Esophagus squamous epithelium (tissue), 5 donors: ENCODE results near the gene RPUSD2. TPM values are rescaled to one million over a fixed set of nuclear protein-coding genes. Genes with fewer than 3 reads are reported as not detected.
"Not testable (repeated sequence)": the region's sequence is repeated elsewhere in the genome, so short reads cannot be mapped to it uniquely, and the experiment has no call there.

Source experiments
- DNase-seq: peaks from one replicate; lab custom pipeline; 2025; lab: John Stamatoyannopoulos, UW
- H3K27ac ChIP-seq, 4 donors: fragments of 200-600 bp; sonication (generic); one replicate each; pipeline ENCODE4 v1.5.1; 2016 to 2019; ENCODE audit warnings: mild to moderate bottlenecking in 1 of 4
- H3K27me3 ChIP-seq, 4 donors: fragments of 200-600 bp; sonication (generic); 1 replicate in 3 of 4; 2 replicates in 1 of 4; pipeline versions ENCODE4 v1.5.1 to v1.6.0; 2017 to 2021; ENCODE audit warnings: antibody characterized with exemption in 1 of 4
- H3K36me3 ChIP-seq, 3 donors: fragments of 200-600 bp; sonication (generic); one replicate each; pipeline ENCODE4 v1.5.1; 2016 to 2019
- H3K4me1 ChIP-seq, 3 donors: fragments of 200-600 bp; sonication (generic); one replicate each; pipeline ENCODE4 v1.5.1; 2017 to 2019
- H3K4me3 ChIP-seq, 4 donors: fragments of 200-600 bp; sonication (generic); 1 replicate in 3 of 4; 2 replicates in 1 of 4; pipeline ENCODE4 v1.5.1; 2016 to 2019; ENCODE audit warnings: mild to moderate bottlenecking in 2 of 4, moderate library complexity in 1 of 4
- H3K9me3 ChIP-seq, 3 donors: fragments of 200-600 bp; sonication (generic); one replicate each; pipeline ENCODE4 v1.5.1; 2016 to 2019
- POLR2A ChIP-seq, 4 donors: fragments of 450-650 bp; IDR thresholded peaks; one replicate each; pipeline ENCODE4 v1.6.1; 2017; ENCODE audit warnings: antibody characterized with exemption in 4 of 4, mild to moderate bottlenecking in 4 of 4, moderate library complexity in 3 of 4
- WGBS, 2 donors: methylation state at CpG; one replicate each; pipeline ENCODE4 v1.1.5; 2018; 5-methylcytosine and 5-hydroxymethylcytosine counted together
- intact Hi-C: fragments of 100-400 bp; cut with DNase I; formaldehyde crosslinking; loops from one replicate; pipeline ENCODE4 v1.15.0; 2022
- total RNA-seq, 4 donors: library from RNA; depleted of rRNA; stranded (reverse); fragments of >200 nt; gene quantifications; one replicate each; pipeline ENCODE4 v1.1.0, GENCODE V29; 2016
- TF ChIP-seq, protein P1 (sequence below), 6 experiments: fragments of 450-650 bp in 4 of 6; fragments of 200-600 bp in 2 of 6; sonication (generic) in 2 of 6; IDR thresholded peaks; one replicate each; pipeline ENCODE4 v1.5.1; 2016 to 2019; ENCODE audit warnings: antibody characterized with exemption in 6 of 6, mild to moderate bottlenecking in 4 of 6, moderate library complexity in 4 of 6
- donor health status: DM: yes; HTN: yes; CAD: no.

The RPUSD2 gene
- total RNA-seq, 4 donors from 2014 or later: 4.3 to 10.3 (median 6.7) TPM

- Histone ChIP-seq H3K36me3 (peaks cover 0 to 41% (median 15%) of the 10 kb centered on the region in 3 donors), H3K27ac (no peak overlapping the region), H3K4me1 (peaks cover 6 to 14% (median 6%) of the 10 kb centered on the region in 3 donors), H3K9me3 (no peaks in the 10 kb centered on the region), H3K4me3 (no peak overlapping the region), H3K27me3 (no peaks in the 10 kb centered on the region)
- TF ChIP-seq, protein P1, sequence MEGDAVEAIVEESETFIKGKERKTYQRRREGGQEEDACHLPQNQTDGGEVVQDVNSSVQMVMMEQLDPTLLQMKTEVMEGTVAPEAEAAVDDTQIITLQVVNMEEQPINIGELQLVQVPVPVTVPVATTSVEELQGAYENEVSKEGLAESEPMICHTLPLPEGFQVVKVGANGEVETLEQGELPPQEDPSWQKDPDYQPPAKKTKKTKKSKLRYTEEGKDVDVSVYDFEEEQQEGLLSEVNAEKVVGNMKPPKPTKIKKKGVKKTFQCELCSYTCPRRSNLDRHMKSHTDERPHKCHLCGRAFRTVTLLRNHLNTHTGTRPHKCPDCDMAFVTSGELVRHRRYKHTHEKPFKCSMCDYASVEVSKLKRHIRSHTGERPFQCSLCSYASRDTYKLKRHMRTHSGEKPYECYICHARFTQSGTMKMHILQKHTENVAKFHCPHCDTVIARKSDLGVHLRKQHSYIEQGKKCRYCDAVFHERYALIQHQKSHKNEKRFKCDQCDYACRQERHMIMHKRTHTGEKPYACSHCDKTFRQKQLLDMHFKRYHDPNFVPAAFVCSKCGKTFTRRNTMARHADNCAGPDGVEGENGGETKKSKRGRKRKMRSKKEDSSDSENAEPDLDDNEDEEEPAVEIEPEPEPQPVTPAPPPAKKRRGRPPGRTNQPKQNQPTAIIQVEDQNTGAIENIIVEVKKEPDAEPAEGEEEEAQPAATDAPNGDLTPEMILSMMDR (IDR thresholded peaks at IDR 0.05): no peak
- no peak for TF ChIP-seq POLR2A (IDR thresholded peaks at IDR 0.05)
- intact Hi-C loops: no loop called here
- DNase-seq: no peak
These were observed 6.0 kb downstream of the RPUSD2 start for GRCh38 chr15:40575113-40575512.

GRCh38 chr15:40576914-40577313 is 7.8 kb downstream of the RPUSD2 start:
- H3K4me3 ChIP-seq, H3K27me3 ChIP-seq, DNase-seq, H3K9me3 ChIP-seq, intact Hi-C loops, H3K27ac ChIP-seq, H3K4me1 ChIP-seq: not testable (repeated sequence)
- 92 to 93% methylated on average over 2 to 5 of the region's 5 CpGs for WGBS, 2 donors
- H3K36me3 ChIP-seq: peaks cover 0 to 33% (median 15%) of the 10 kb centered on the region in 3 donors

DNA sequence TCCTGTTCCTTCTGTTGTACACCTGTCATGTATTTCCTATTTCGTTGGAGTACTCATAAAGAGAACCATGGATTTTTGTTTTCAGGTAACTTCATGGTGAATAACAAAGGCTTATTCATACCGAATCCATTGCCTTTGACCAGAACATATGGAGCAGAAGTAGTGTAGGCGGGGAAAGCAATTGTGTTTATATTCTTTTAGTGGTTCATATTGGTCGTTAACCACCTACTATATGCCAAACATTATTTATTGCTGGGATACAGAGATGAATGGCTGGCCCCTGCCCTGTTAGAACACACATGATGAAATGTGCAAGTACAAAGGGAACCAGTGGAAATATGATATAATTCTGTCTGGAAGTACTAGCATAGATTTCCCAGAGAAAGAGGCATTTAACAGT is 9.8 kb downstream of the RPUSD2 start:
- Histone ChIP-seq H3K4me3 (no peak overlapping the region), H3K27ac (no peak overlapping the region), H3K4me1 (no peaks in the 10 kb centered on the region), H3K36me3 (peaks cover 0 to 13% (median 6%) of the 10 kb centered on the region in 3 donors), H3K27me3 (no peaks in the 10 kb centered on the region), H3K9me3 (no peaks in the 10 kb centered on the region)
- intact Hi-C loops: no loop called here
- 50 to 58% methylated on average over 4 of the region's 4 CpGs for WGBS, 2 donors
- no peak for DNase-seq
- TF ChIP-seq, protein P1 (IDR thresholded peaks at IDR 0.05): no peak
- TF ChIP-seq POLR2A (IDR thresholded peaks at IDR 0.05): no peak

GRCh38 chr15:40581796-40582195 is 12.7 kb downstream of the RPUSD2 start:
- H3K9me3 ChIP-seq, H3K36me3 ChIP-seq, intact Hi-C loops, H3K27me3 ChIP-seq, H3K4me3 ChIP-seq, DNase-seq, H3K27ac ChIP-seq, H3K4me1 ChIP-seq: not testable (repeated sequence)
- 43 to 75% methylated on average over 2 of the region's 2 CpGs for WGBS, 2 donors

GRCh38 chr15:40582726-40583246 is 13.7 kb downstream of the RPUSD2 start:
- no peak for DNase-seq
- Histone ChIP-seq H3K9me3 (no peaks in the 10 kb centered on the region), H3K4me1 (no peaks in the 10 kb centered on the region), H3K27ac (no peak overlapping the region), H3K36me3 (no peaks in the 10 kb centered on the region), H3K4me3 (peak overlapping the region; percentile 11 to 50 (median 28)), H3K27me3 (no peaks in the 10 kb centered on the region)
- intact Hi-C loops: no loop called here
- 63 to 71% methylated on average over 8 of the region's 8 CpGs for WGBS, 2 donors
- TF ChIP-seq POLR2A (IDR thresholded peaks at IDR 0.05): no peak
- TF ChIP-seq, protein P1 (IDR thresholded peaks at IDR 0.05): no peak

- Histone ChIP-seq H3K4me3 (no peak overlapping the region), H3K27ac (no peak overlapping the region), H3K4me1 (no peaks in the 10 kb centered on the region), H3K27me3 (no peaks in the 10 kb centered on the region), H3K9me3 (no peaks in the 10 kb centered on the region), H3K36me3 (no peaks in the 10 kb centered on the region)
- intact Hi-C loops: no loop called here
- 42 to 43% methylated on average over 2 of the region's 2 CpGs for WGBS, 2 donors
- DNase-seq: no peak
- TF ChIP-seq, protein P1 (IDR thresholded peaks at IDR 0.05): no peak
- no peak for TF ChIP-seq POLR2A (IDR thresholded peaks at IDR 0.05)
These were observed 15.1 kb downstream of the RPUSD2 start for GRCh38 chr15:40584191-40584590.
